ENCODE results near the gene EVC2.

The EVC2 gene

GRCh38 chr4:5696341-5696740 is 12.0 kb downstream of the EVC2 start:
- no peak overlapping the region for H3K4me3 ChIP-seq (replicated peaks; ENCODE audit: insufficient read depth, low read length)
- H3K27ac ChIP-seq (replicated peaks): no peak overlapping the region
- DNase-seq (ENCODE audit: low read depth in 1 of 2, low spot score in 1 of 2): no peak
- no peaks in the 10 kb centered on the region for H3K27me3 ChIP-seq (ENCODE audit: insufficient read depth, poor library complexity, severe bottlenecking)
- TF ChIP-seq CTCF (IDR thresholded peaks at IDR 0.05; ENCODE audit: insufficient read depth, low read length) (no peak), REST (IDR thresholded peaks at IDR 0.05; ENCODE audit: insufficient replicate concordance, low read depth) (no peak), GABPA (IDR thresholded peaks at IDR 0.05; ENCODE audit: low read depth) (no peak), SPI1 (IDR thresholded peaks at IDR 0.05; ENCODE audit: borderline replicate concordance, low read depth) (no peak), POLR2AphosphoS5 (IDR thresholded peaks at IDR 0.05; ENCODE audit: low read depth) (no peak)

GRCh38 chr4:5693871-5694270 is 14.5 kb downstream of the EVC2 start:
- H3K27ac ChIP-seq (replicated peaks): no peak overlapping the region
- DNase-seq (ENCODE audit: low read depth in 1 of 2, low spot score in 1 of 2): no peak
- H3K4me3 ChIP-seq (replicated peaks; ENCODE audit: insufficient read depth, low read length): no peak overlapping the region
- no peaks in the 10 kb centered on the region for H3K27me3 ChIP-seq (ENCODE audit: insufficient read depth, poor library complexity, severe bottlenecking)
- TF ChIP-seq REST (IDR thresholded peaks at IDR 0.05; ENCODE audit: insufficient replicate concordance, low read depth) (no peak), GABPA (IDR thresholded peaks at IDR 0.05; ENCODE audit: low read depth) (no peak), CTCF (IDR thresholded peaks at IDR 0.05; ENCODE audit: insufficient read depth, low read length) (no peak)

GRCh38 chr4:5691491-5692132 is 16.7 kb downstream of the EVC2 start:
- H3K4me3 ChIP-seq (replicated peaks; ENCODE audit: insufficient read depth, low read length): no peak overlapping the region
- no peaks in the 10 kb centered on the region for H3K27me3 ChIP-seq (ENCODE audit: insufficient read depth, poor library complexity, severe bottlenecking)
- DNase-seq (ENCODE audit: low read depth in 1 of 2, low spot score in 1 of 2): no peak
- TF ChIP-seq POLR2AphosphoS5 (IDR thresholded peaks at IDR 0.05; ENCODE audit: low read depth): no peak
- TF ChIP-seq REST (IDR thresholded peaks at IDR 0.05; ENCODE audit: insufficient replicate concordance, low read depth): no peak
- no peak for TF ChIP-seq GABPA (IDR thresholded peaks at IDR 0.05; ENCODE audit: low read depth)
- TF ChIP-seq CTCF (IDR thresholded peaks at IDR 0.05; ENCODE audit: insufficient read depth, low read length): no peak
- TF ChIP-seq SPI1 (IDR thresholded peaks at IDR 0.05; ENCODE audit: borderline replicate concordance, low read depth): no peak
- no peak overlapping the region for H3K27ac ChIP-seq (replicated peaks)

Data from HL-60 (cell line).